Sigmoid colon (tissue), 7 donors: ENCODE measurements around the gene AK1. TPM values are rescaled to one million over a fixed set of nuclear protein-coding genes. Genes with fewer than 3 reads are reported as not detected.
"Not testable (repeated sequence)": the region's sequence is repeated elsewhere in the genome, so short reads cannot be mapped to it uniquely, and the experiment has no call there.

Source experiments
- DNase-seq: peaks from one replicate; pipeline ENCODE4 v3.0.0-alpha.2; 2019
- H3K27ac ChIP-seq, 4 donors: fragments of 200-600 bp; sonication (generic); one replicate each; pipeline ENCODE4 v1.5.1; 2016 to 2019; ENCODE audit warnings: mild to moderate bottlenecking in 1 of 4
- H3K27me3 ChIP-seq, 3 donors: fragments of 200-600 bp; sonication (generic); one replicate each; pipeline ENCODE4 v1.5.1; 2019; ENCODE audit warnings: mild to moderate bottlenecking in 1 of 3
- H3K36me3 ChIP-seq, 4 donors: fragments of 200-600 bp; sonication (generic); one replicate each; pipeline ENCODE4 v1.5.1; 2016 to 2019
- H3K4me1 ChIP-seq, 4 donors: fragments of 200-600 bp; sonication (generic); one replicate each; pipeline ENCODE4 v1.5.1; 2017 to 2019
- H3K4me3 ChIP-seq, 4 donors: fragments of 200-600 bp; sonication (generic); one replicate each; pipeline ENCODE4 v1.5.1; 2017 to 2019; ENCODE audit warnings: mild to moderate bottlenecking in 2 of 4, moderate library complexity in 1 of 4
- H3K9me3 ChIP-seq, 4 donors: fragments of 200-600 bp in 3 of 4; sonication (generic) in 3 of 4; one replicate each; pipeline versions ENCODE4 v1.5.1 to v1.6.1; 2013 to 2019
- EP300 ChIP-seq, 4 donors: sonication (generic); formaldehyde crosslinking; IDR thresholded peaks; one replicate each; pipeline ENCODE4 v1.6.1; 2017; ENCODE audit warnings: antibody characterized with exemption in 4 of 4
- POLR2A ChIP-seq, 2 donors: fragments of 450-650 bp; IDR thresholded peaks; one replicate each; pipeline ENCODE4 v1.6.1; 2016; ENCODE audit warnings: antibody characterized with exemption in 2 of 2, mild to moderate bottlenecking in 2 of 2, moderate library complexity in 2 of 2
- POLR2AphosphoS5 ChIP-seq, 4 donors: sonication (generic); formaldehyde crosslinking; IDR thresholded peaks; one replicate each; pipeline ENCODE4 v1.6.1; 2017; ENCODE audit warnings: antibody characterized with exemption in 4 of 4
- WGBS, 2 donors: extraction: QIAGEN DNeasy Blood & Tissue Kit; methylation state at CpG; one replicate each; pipeline ENCODE4 v1.1.7; 2013; 5-methylcytosine and 5-hydroxymethylcytosine counted together
- intact Hi-C: fragments of 100-400 bp; cut with DNase I; formaldehyde crosslinking; loops from one replicate; pipeline ENCODE4 v1.15.1; 2023
- polyA plus RNA-seq, 3 donors: library from polyadenylated mRNA; stranded (reverse); fragments of 200-250 nt; gene quantifications; one replicate each; pipeline ENCODE4 v1.2.3, GENCODE V29; 2013
- total RNA-seq, 4 donors: library from RNA; depleted of rRNA; stranded (reverse); fragments of >200 nt; gene quantifications; one replicate each; pipeline ENCODE4 v1.1.0, GENCODE V29; 2016
- TF ChIP-seq, protein P1 (sequence below), 4 experiments: fragments of 450-650 bp in 3 of 4; fragments of 200-600 bp in 1 of 4; IDR thresholded peaks; one replicate each; pipeline ENCODE4 v1.5.1; 2016 to 2019; ENCODE audit warnings: antibody characterized with exemption in 4 of 4, mild to moderate bottlenecking in 3 of 4, moderate library complexity in 2 of 4
- donor health status: healthy with polysubstance abuse.
- donor health status: Bipolar disorder and iron deficiency.
- donor health status: healthy.

Gene AK1
- total and polyA plus RNA-seq, 7 donors = 28.8 to 254 (median 73.2) TPM

GRCh38 chr9:127841087-127841835 lies 36.2 kb downstream of the AK1 start:
- 73 to 89% methylated on average over 15 of the region's 15 CpGs for WGBS, 2 donors
- intact Hi-C loops = no loop called here

GRCh38 chr9:127838375-127839078 lies 38.9 kb downstream of the AK1 start:
- no peaks in the 10 kb centered on the region for H3K9me3 ChIP-seq
- H3K4me1 ChIP-seq = peaks cover 0 to 48% (median 34%) of the 10 kb centered on the region in 4 donors
- DNase-seq = peak; percentile 90
- TF ChIP-seq EP300 (IDR thresholded peaks at IDR 0.05) = peak in 1 of 4 donors; percentile 42
- peak; percentile 24 to 74 (median 56) for TF ChIP-seq POLR2AphosphoS5 (IDR thresholded peaks at IDR 0.05)
- no peak for TF ChIP-seq POLR2A (IDR thresholded peaks at IDR 0.05)
- TF ChIP-seq, protein P1, sequence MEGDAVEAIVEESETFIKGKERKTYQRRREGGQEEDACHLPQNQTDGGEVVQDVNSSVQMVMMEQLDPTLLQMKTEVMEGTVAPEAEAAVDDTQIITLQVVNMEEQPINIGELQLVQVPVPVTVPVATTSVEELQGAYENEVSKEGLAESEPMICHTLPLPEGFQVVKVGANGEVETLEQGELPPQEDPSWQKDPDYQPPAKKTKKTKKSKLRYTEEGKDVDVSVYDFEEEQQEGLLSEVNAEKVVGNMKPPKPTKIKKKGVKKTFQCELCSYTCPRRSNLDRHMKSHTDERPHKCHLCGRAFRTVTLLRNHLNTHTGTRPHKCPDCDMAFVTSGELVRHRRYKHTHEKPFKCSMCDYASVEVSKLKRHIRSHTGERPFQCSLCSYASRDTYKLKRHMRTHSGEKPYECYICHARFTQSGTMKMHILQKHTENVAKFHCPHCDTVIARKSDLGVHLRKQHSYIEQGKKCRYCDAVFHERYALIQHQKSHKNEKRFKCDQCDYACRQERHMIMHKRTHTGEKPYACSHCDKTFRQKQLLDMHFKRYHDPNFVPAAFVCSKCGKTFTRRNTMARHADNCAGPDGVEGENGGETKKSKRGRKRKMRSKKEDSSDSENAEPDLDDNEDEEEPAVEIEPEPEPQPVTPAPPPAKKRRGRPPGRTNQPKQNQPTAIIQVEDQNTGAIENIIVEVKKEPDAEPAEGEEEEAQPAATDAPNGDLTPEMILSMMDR (IDR thresholded peaks at IDR 0.05) = no peak
- WGBS, 2 donors = 61 to 71% methylated on average over 18 of the region's 18 CpGs
- no peaks in the 10 kb centered on the region for H3K27me3 ChIP-seq
- no peak overlapping the region for H3K4me3 ChIP-seq
- no peaks in the 10 kb centered on the region for H3K36me3 ChIP-seq
- intact Hi-C loops = no loop called here
- peak overlapping the region; percentile 70 to 87 (median 81) for H3K27ac ChIP-seq

More at GRCh38 chr9:127841087-127841835, 36.2 kb downstream of the AK1 start:
- Histone ChIP-seq H3K36me3 (no peaks in the 10 kb centered on the region), H3K4me3 (no peak overlapping the region), H3K27ac (peak overlapping the region in 2 of 4 donors; percentile 8 to 14), H3K4me1 (peaks cover 0 to 31% (median 22%) of the 10 kb centered on the region in 4 donors), H3K9me3 (no peaks in the 10 kb centered on the region), H3K27me3 (no peaks in the 10 kb centered on the region)
- DNase-seq = no peak
- TF ChIP-seq, protein P1 (IDR thresholded peaks at IDR 0.05) = no peak
- TF ChIP-seq EP300 (IDR thresholded peaks at IDR 0.05) = no peak
- no peak for TF ChIP-seq POLR2A (IDR thresholded peaks at IDR 0.05)
- no peak for TF ChIP-seq POLR2AphosphoS5 (IDR thresholded peaks at IDR 0.05)

GRCh38 chr9:127837346-127837745 lies 40.1 kb downstream of the AK1 start:
- Histone ChIP-seq H3K36me3 (no peaks in the 10 kb centered on the region), H3K27me3 (no peaks in the 10 kb centered on the region), H3K4me1 (peaks cover 0 to 48% (median 37%) of the 10 kb centered on the region in 4 donors), H3K9me3 (no peaks in the 10 kb centered on the region), H3K4me3 (no peak overlapping the region), H3K27ac (peak overlapping the region; percentile 70 to 87 (median 81))
- DNase-seq = no peak
- WGBS, 2 donors = 66 to 69% methylated on average over 4 of the region's 4 CpGs
- intact Hi-C loops = no loop called here
- TF ChIP-seq, protein P1 (IDR thresholded peaks at IDR 0.05) = no peak
- TF ChIP-seq POLR2A (IDR thresholded peaks at IDR 0.05) = no peak
- TF ChIP-seq EP300 (IDR thresholded peaks at IDR 0.05) = no peak
- TF ChIP-seq POLR2AphosphoS5 (IDR thresholded peaks at IDR 0.05) = no peak

DNA sequence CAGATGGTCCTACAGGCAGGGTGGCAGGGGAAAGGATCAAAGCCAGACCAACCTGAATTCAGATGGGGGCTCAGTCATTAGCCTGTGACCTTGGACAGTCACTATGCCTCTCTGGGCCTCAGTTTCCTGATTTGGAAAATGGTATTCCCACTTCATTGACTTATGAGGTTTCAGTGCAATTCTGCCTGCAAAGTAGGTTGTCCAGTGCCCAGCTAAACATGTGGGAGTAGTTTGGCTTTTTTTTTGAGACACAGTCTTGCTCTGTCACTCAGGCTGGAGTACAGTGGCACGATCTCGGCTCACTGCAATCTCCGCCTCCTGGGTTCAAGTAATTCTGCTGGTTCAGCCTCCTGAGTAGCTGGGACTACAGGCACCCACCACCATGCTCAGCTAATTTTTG lies 40.9 kb downstream of the AK1 start:
- peaks cover 0 to 48% (median 37%) of the 10 kb centered on the region in 4 donors for H3K4me1 ChIP-seq
- H3K27me3 ChIP-seq, H3K9me3 ChIP-seq, intact Hi-C loops, DNase-seq, H3K36me3 ChIP-seq: not testable (repeated sequence)
- H3K27ac ChIP-seq = peak overlapping the region; percentile 70 to 87 (median 81)
- H3K4me3 ChIP-seq = peak overlapping the region in 1 of 4 donors; percentile 9
- 90% methylated on average over 3 of the region's 3 CpGs for WGBS, 2 donors

GRCh38 chr9:127835991-127836516 lies 41.4 kb downstream of the AK1 start:
- peak; percentile 88 for DNase-seq
- Histone ChIP-seq H3K36me3 (no peaks in the 10 kb centered on the region), H3K9me3 (no peaks in the 10 kb centered on the region), H3K27me3 (no peaks in the 10 kb centered on the region), H3K4me3 (peak overlapping the region in 1 of 4 donors; percentile 9), H3K4me1 (peaks cover 0 to 48% (median 37%) of the 10 kb centered on the region in 4 donors), H3K27ac (peak overlapping the region; percentile 70 to 87 (median 81))
- intact Hi-C loops = no loop called here
- TF ChIP-seq EP300 (IDR thresholded peaks at IDR 0.05) (no peak), POLR2AphosphoS5 (IDR thresholded peaks at IDR 0.05) (no peak)
- TF ChIP-seq, protein P1 (IDR thresholded peaks at IDR 0.05) = no peak
- 47 to 72% methylated on average over 17 of the region's 17 CpGs for WGBS, 2 donors
